ENCODE measurements around the gene NTMT1. TPM values are rescaled to one million over a fixed set of nuclear protein-coding genes. Genes with fewer than 3 reads are reported as not detected.
A peak's percentile ranks its signal among the peaks of the same experiment; 100 is the strongest.

NTMT1 gene, protein sequence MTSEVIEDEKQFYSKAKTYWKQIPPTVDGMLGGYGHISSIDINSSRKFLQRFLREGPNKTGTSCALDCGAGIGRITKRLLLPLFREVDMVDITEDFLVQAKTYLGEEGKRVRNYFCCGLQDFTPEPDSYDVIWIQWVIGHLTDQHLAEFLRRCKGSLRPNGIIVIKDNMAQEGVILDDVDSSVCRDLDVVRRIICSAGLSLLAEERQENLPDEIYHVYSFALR
- total RNA-seq (10 to 100 TPM; 67.5 to 98.2 (median 72.0) TPM), polyA plus RNA-seq (100 to 1,000 TPM in 2 of 3 donors, 10 to 100 TPM in 1; 92.9 to 178 (median 112) TPM)
- long read RNA-seq, donor 1, transcript NTMT1-203 (4 exons, 1,315 nt): major isoform, 47 of 66 reads
- long read RNA-seq, donor 1, partial matches to known transcripts: 1 of 66 reads
- long read RNA-seq, donor 1, other reads (novel, unspliced or antisense): 9 of 66 reads
- long read RNA-seq, donor 2, transcript NTMT1-207 (3 exons, 1,072 nt): minor isoform, 9 of 130 reads
- long read RNA-seq, donor 2, transcript NTMT1-203 (4 exons, 1,315 nt): major isoform, 92 of 130 reads
- long read RNA-seq, donor 2, transcript NTMT1-209 (4 exons, 1,562 nt): minor isoform, 7 of 130 reads
- long read RNA-seq, donor 2, transcript NTMT1-206 (4 exons, 576 nt): minor isoform, 5 of 130 reads
- long read RNA-seq, donor 2, partial matches to known transcripts: 7 of 130 reads
- long read RNA-seq, donor 2, other reads (novel, unspliced or antisense): 4 of 130 reads

DNA sequence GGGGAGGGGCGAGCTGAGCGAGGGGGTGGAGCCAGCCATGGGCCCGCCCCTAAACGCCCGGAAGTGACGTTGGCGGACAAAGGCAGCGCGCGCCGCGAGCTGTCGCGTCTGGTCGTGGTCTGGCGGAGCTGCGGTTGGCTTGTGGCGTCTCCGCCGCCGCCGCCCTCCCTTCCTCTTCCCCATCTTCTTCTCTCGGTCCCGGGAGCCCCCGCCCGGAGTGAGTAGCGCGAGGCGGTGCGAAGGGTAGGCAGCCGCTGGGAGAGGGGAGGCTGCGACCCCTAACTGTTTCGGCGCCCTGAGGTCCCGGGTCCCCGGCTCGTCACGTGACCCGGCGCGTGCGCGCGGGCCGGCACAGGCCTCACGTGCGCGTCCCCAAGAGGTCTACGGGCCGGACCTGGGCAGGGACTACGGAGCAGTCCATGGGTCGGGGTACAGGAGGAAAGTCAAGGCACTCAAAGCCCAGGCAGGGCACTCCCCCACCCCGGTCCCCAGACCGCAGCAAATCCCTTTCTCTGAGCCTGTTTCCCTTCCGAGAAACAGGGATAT, at the start of gene NTMT1:
TSS of gene NTMT1 (plus strand) at position 85 of the 546 bp plus-strand sequence. CDS start 6,541 bp downstream, outside the sequence.
- H3K27me3 ChIP-seq (ENCODE audit: insufficient read depth in 3 of 3, low read length in 2 of 3): peaks cover 0 to 9% (median 2%) of the 10 kb centered on the region in 3 donors
- no peaks in the 10 kb centered on the region for H3K9me3 ChIP-seq
- ATAC-seq: peak; percentile 94 to 96 (median 96)
- H3K27ac ChIP-seq: peak within 1 kb of the TSS; percentile 93
- DNase-seq: peak; percentile 87 to 94
- H3K4me3 ChIP-seq: peak within 1 kb of the TSS; percentile 76
- WGBS, 3 donors: 0% methylated on average over 51 to 55 of the region's 55 CpGs
- H3K4me1 ChIP-seq: peaks cover 40% of the 10 kb centered on the region
- no peaks in the 10 kb centered on the region for H3K36me3 ChIP-seq (ENCODE audit: insufficient read depth in 1 of 2, low read depth in 1 of 2)
- TF ChIP-seq, protein P1, sequence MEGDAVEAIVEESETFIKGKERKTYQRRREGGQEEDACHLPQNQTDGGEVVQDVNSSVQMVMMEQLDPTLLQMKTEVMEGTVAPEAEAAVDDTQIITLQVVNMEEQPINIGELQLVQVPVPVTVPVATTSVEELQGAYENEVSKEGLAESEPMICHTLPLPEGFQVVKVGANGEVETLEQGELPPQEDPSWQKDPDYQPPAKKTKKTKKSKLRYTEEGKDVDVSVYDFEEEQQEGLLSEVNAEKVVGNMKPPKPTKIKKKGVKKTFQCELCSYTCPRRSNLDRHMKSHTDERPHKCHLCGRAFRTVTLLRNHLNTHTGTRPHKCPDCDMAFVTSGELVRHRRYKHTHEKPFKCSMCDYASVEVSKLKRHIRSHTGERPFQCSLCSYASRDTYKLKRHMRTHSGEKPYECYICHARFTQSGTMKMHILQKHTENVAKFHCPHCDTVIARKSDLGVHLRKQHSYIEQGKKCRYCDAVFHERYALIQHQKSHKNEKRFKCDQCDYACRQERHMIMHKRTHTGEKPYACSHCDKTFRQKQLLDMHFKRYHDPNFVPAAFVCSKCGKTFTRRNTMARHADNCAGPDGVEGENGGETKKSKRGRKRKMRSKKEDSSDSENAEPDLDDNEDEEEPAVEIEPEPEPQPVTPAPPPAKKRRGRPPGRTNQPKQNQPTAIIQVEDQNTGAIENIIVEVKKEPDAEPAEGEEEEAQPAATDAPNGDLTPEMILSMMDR (IDR thresholded peaks at IDR 0.05): no peak
- intact Hi-C loops (cut with DNase I): loop anchor here in 1 of 2 donors (2.0 kb wide), 1 partner anchor 15 kb away; no protein-coding TSS in a partner anchor

GRCh38 chr9:129576546-129577543, 49.1 kb upstream of the NTMT1 start:
- H3K36me3 ChIP-seq (ENCODE audit: insufficient read depth in 1 of 2, low read depth in 1 of 2): no peaks in the 10 kb centered on the region
- H3K9me3 ChIP-seq: no peaks in the 10 kb centered on the region
- H3K27me3 ChIP-seq (ENCODE audit: insufficient read depth in 3 of 3, low read length in 2 of 3): no peaks in the 10 kb centered on the region
- H3K27ac ChIP-seq: peak overlapping the region; percentile 13
- 63 to 65% (median 64%) methylated on average over 34 of the region's 34 CpGs for WGBS, 3 donors
- ATAC-seq (peak; percentile 8 to 53 (median 36)), DNase-seq (no peak)
- H3K4me1 ChIP-seq: no peaks in the 10 kb centered on the region
- intact Hi-C loops (cut with DNase I): no loop called here
- TF ChIP-seq, protein P1 (IDR thresholded peaks at IDR 0.05): no peak
- no peak overlapping the region for H3K4me3 ChIP-seq

DNA sequence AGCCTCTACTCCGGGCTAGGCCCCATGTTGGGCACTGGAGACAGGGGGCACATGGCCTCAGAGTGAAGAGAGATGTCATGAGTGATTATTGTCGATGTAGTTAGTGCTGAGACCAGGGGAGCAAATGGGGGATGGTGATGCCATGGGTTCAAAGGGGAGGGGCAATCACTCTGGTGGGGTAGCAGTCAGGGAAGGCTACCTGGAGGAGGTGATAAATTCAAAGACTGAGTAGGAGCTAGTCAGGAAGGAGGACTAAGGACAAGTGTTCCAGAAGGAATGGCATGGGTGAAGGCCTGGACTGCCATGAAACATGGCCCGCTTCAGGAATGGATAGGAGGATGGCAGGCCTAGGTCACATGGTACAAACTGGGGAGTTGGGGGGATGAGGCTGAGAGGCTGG, 46.7 kb upstream of the NTMT1 start:
- no peak for DNase-seq
- Histone ChIP-seq H3K36me3 (ENCODE audit: insufficient read depth in 1 of 2, low read depth in 1 of 2) (no peaks in the 10 kb centered on the region), H3K4me3 (no peak overlapping the region), H3K9me3 (no peaks in the 10 kb centered on the region), H3K27me3 (ENCODE audit: insufficient read depth in 3 of 3, low read length in 2 of 3) (no peaks in the 10 kb centered on the region), H3K4me1 (peaks cover 2% of the 10 kb centered on the region), H3K27ac (no peak overlapping the region)
- TF ChIP-seq, protein P1 (IDR thresholded peaks at IDR 0.05): no peak
- WGBS, 3 donors: 87 to 93% (median 87%) methylated on average over 3 of the region's 3 CpGs
- intact Hi-C loops (cut with DNase I): no loop called here
- ATAC-seq: no peak

DNA sequence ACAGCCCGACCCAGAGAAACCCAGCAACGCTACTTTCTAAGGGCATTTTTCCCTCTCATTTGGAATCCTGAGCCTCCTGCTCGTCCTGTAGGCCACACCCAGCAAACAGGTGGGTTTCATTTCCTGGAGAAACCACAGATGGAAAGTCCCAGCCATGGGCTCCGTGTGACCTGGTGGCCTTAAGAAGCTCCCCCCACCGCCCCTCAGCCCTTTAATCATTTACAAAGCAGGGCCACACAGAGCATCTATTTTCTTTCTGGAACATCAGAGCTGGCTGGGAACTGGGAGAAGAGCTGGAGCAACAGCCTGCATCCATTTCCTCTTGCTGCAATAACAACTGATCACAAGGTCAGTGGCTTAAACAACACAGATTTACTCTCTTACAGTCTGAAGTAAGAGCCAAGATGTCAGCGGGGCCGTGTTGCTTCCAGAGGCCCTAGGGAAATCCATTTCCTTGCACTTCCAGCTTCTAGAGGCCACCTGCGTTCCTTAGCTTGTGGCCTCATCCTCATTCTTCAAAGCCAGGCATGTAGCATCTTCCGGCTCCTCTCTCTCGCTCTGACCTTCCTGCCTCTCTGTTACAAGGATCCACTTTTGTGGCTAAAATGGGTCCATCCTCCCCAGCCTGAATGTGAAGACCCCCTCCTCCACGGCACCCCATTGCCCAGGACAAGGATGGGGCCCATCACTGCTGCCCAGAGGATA, 45.6 kb upstream of the NTMT1 start:
- H3K4me1 ChIP-seq: peaks cover 4% of the 10 kb centered on the region

More for the DNA sequence above, 45.6 kb upstream of the NTMT1 start:
- no peaks in the 10 kb centered on the region for H3K9me3 ChIP-seq
- no peaks in the 10 kb centered on the region for H3K36me3 ChIP-seq (ENCODE audit: insufficient read depth in 1 of 2, low read depth in 1 of 2)
- H3K27ac ChIP-seq: no peak overlapping the region
- WGBS, 3 donors: 82 to 87% (median 86%) methylated on average over 11 of the region's 11 CpGs
- ATAC-seq (no peak), DNase-seq (no peak)
- TF ChIP-seq, protein P1 (IDR thresholded peaks at IDR 0.05): no peak
- no peak overlapping the region for H3K4me3 ChIP-seq
- H3K27me3 ChIP-seq (ENCODE audit: insufficient read depth in 3 of 3, low read length in 2 of 3): no peaks in the 10 kb centered on the region
- intact Hi-C loops (cut with DNase I): no loop called here

All from psoas muscle (tissue), 8 donors.